IPS DF 6.9 (cell line): Measurements from ENCODE around the gene SPEF1.

Experiments used
- DNase-seq: peaks from one replicate; pipeline ENCODE4 v3.0.0-alpha.2; 2013; ENCODE audit warnings: low read depth, low spot score
- H3K27ac ChIP-seq: one replicate; pipeline ENCODE4 v1.5.1; 2013; ENCODE audit warnings: low read length, control low read depth
- H3K27me3 ChIP-seq: 2 replicates; pipeline ENCODE4 v1.6.1; 2013; ENCODE audit warnings: mild to moderate bottlenecking, low read length; ENCODE audit not compliant: control insufficient read depth, insufficient read depth
- H3K36me3 ChIP-seq: 2 replicates; pipeline ENCODE4 v1.6.1; 2013; ENCODE audit warnings: low read length; ENCODE audit not compliant: control insufficient read depth, insufficient read depth
- H3K4me1 ChIP-seq: 2 replicates; pipeline ENCODE4 v1.6.1; 2013; ENCODE audit warnings: low read length; ENCODE audit not compliant: control insufficient read depth, insufficient read depth
- H3K4me3 ChIP-seq: 2 replicates; pipeline ENCODE4 v1.5.1; 2013; ENCODE audit warnings: mild to moderate bottlenecking, low read length
- H3K9me3 ChIP-seq: 2 replicates; pipeline ENCODE4 v1.6.1; 2013; ENCODE audit warnings: low read length, inconsistent platforms; ENCODE audit not compliant: control insufficient read depth, insufficient read depth
- WGBS: extraction: QIAGEN DNeasy Blood & Tissue Kit; methylation state at CpG from one replicate; pipeline ENCODE4 v1.1.7; 2013; ENCODE audit warnings: mixed read lengths, missing lambda C conversion rate; ENCODE audit not compliant: insufficient read length, insufficient coverage; 5-methylcytosine and 5-hydroxymethylcytosine counted together

Gene SPEF1

DNA sequence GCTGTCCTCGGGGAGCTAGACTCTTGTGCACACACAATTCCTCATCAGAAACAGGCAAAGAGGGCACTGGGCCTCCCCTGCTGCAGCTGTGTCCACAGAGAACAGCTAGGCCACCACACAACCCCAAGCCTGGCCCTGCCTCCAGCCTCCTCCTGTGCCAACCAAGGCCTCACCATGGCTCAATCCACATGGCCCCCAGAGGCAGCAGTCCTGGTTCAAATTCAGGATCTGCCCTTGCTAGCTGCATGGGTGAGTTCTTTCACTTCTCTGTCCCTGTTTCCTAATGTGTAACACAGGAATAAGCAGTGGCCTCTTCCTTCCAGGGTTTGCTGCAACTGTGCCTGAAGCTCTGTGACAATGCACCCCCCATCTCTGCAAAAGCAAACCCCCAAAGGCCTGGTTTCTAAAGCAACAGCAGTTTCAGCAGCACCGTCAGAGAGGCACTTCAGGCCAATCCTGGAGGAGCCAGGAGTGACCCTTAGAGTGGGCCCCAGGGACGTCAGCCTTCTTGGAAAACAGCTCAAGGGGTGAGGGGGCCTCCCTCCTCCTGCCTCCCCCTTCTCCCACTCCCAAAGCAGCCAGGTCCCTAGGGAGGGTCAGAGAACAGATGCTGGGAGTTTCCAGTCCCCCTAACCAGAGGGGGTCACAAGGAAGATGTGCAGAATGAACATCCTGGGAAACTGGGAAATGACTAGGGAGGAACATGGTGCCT lies 15.9 kb downstream of the SPEF1 start:
- WGBS = no CpG with 5 or more reads among the region's 3 CpGs
- Histone ChIP-seq H3K27ac (no peak overlapping the region), H3K4me3 (no peak overlapping the region), H3K36me3 (no peaks in the 10 kb centered on the region), H3K27me3 (no peaks in the 10 kb centered on the region), H3K4me1 (peaks cover 2% of the 10 kb centered on the region; the same call in 1 of the 2 replicates), H3K9me3 (no peaks in the 10 kb centered on the region)
- no peak for DNase-seq

- H3K4me1 ChIP-seq = peaks cover 2% of the 10 kb centered on the region
- no peak overlapping the region for H3K27ac ChIP-seq
- no CpG with 5 or more reads among the region's 3 CpGs for WGBS
- H3K4me3 ChIP-seq = no peak overlapping the region
- H3K27me3 ChIP-seq = no peaks in the 10 kb centered on the region
- DNase-seq = no peak
- H3K9me3 ChIP-seq = no peaks in the 10 kb centered on the region
- no peaks in the 10 kb centered on the region for H3K36me3 ChIP-seq
These were observed 16.6 kb downstream of the SPEF1 start for GRCh38 chr20:3764659-3765058.

DNA sequence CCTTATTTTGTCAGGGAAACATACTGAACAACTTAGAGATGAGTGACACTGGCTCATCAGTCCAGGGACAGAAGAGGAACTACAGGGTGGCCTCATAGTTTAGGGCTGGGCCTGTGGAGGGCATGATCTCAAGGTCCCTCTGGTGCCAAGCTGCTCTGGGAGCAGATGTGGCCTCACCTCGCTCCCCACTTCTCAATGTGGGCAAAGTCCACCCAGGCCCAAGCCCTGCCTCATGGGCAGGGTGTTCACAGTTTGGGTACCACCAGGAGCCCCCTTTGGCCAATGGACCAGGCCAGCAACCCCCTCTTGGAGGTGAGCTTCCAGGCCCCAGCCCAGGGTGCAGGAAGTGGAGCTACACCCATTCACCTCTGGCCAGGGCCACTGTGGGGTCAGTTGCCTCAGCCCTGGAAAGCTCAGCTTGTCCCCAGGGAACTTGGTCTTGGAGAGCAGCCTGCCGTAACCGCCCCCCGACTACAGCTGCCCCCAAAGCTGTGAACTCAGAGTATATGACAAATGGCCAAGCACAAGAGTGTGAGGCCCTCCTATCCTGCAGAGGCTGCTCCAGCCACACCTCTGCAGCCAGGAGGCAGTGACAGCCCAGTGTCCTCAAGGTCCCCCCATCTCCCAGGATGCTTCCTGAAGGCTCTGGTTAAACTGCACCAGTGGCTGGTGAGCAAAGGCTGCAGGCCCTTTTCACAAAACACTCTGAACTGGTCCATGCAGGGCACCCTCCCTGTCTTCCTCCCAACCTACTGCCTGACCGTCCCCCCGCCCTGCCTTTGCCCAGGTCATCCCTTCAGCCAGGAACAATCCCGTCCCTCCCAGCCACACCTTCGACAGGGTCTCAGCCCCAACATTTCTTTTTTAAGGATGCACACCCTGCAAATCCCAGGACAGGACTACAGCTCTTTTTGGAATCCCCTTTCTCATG lies 17.3 kb downstream of the SPEF1 start:
- DNase-seq = no peak
- no peaks in the 10 kb centered on the region for H3K36me3 ChIP-seq
- no peaks in the 10 kb centered on the region for H3K9me3 ChIP-seq
- WGBS = no CpG with 5 or more reads among the region's 8 CpGs
- peaks cover 2% of the 10 kb centered on the region for H3K4me1 ChIP-seq
- H3K27ac ChIP-seq = no peak overlapping the region
- H3K4me3 ChIP-seq = no peak overlapping the region
- H3K27me3 ChIP-seq = no peaks in the 10 kb centered on the region

- DNase-seq = no peak
- WGBS = no CpG with 5 or more reads among the region's 10 CpGs
- Histone ChIP-seq H3K9me3 (no peaks in the 10 kb centered on the region), H3K36me3 (peaks cover 12% of the 10 kb centered on the region), H3K27ac (no peak overlapping the region), H3K4me3 (no peak overlapping the region), H3K27me3 (no peaks in the 10 kb centered on the region), H3K4me1 (no peaks in the 10 kb centered on the region; the same call in 1 of the 2 replicates)
These were observed 20.4 kb downstream of the SPEF1 start for GRCh38 chr20:3760655-3761348.

GRCh38 chr20:3759884-3760283 lies 21.4 kb downstream of the SPEF1 start:
- no CpG with 5 or more reads among the region's 11 CpGs for WGBS
- DNase-seq = no peak
- Histone ChIP-seq H3K27ac (no peak overlapping the region), H3K27me3 (no peaks in the 10 kb centered on the region), H3K9me3 (no peaks in the 10 kb centered on the region), H3K4me3 (no peak overlapping the region), H3K36me3 (peaks cover 12% of the 10 kb centered on the region), H3K4me1 (no peaks in the 10 kb centered on the region; the same call in 1 of the 2 replicates)

GRCh38 chr20:3759316-3759823 lies 21.9 kb downstream of the SPEF1 start:
- Histone ChIP-seq H3K27ac (no peak overlapping the region), H3K4me3 (no peak overlapping the region), H3K27me3 (no peaks in the 10 kb centered on the region), H3K36me3 (peaks cover 12% of the 10 kb centered on the region), H3K4me1 (no peaks in the 10 kb centered on the region; the same call in 1 of the 2 replicates), H3K9me3 (no peaks in the 10 kb centered on the region)
- no peak for DNase-seq
- WGBS = no CpG with 5 or more reads among the region's 11 CpGs

- Histone ChIP-seq H3K9me3 (no peaks in the 10 kb centered on the region), H3K27me3 (no peaks in the 10 kb centered on the region), H3K27ac (no peak overlapping the region), H3K4me3 (no peak overlapping the region), H3K4me1 (no peaks in the 10 kb centered on the region; the same call in 1 of the 2 replicates), H3K36me3 (peaks cover 12% of the 10 kb centered on the region)
- WGBS = no CpG with 5 or more reads among the region's 11 CpGs
- DNase-seq = no peak
These were observed 22.7 kb downstream of the SPEF1 start for GRCh38 chr20:3758566-3758965.

- Histone ChIP-seq H3K4me3 (no peak overlapping the region), H3K27me3 (no peaks in the 10 kb centered on the region), H3K36me3 (peaks cover 12% of the 10 kb centered on the region), H3K9me3 (no peaks in the 10 kb centered on the region), H3K27ac (no peak overlapping the region), H3K4me1 (peaks cover 2% of the 10 kb centered on the region)
- WGBS = no CpG with 5 or more reads among the region's 2 CpGs
- no peak for DNase-seq
These were observed 24.0 kb downstream of the SPEF1 start for GRCh38 chr20:3757268-3757667.

DNA sequence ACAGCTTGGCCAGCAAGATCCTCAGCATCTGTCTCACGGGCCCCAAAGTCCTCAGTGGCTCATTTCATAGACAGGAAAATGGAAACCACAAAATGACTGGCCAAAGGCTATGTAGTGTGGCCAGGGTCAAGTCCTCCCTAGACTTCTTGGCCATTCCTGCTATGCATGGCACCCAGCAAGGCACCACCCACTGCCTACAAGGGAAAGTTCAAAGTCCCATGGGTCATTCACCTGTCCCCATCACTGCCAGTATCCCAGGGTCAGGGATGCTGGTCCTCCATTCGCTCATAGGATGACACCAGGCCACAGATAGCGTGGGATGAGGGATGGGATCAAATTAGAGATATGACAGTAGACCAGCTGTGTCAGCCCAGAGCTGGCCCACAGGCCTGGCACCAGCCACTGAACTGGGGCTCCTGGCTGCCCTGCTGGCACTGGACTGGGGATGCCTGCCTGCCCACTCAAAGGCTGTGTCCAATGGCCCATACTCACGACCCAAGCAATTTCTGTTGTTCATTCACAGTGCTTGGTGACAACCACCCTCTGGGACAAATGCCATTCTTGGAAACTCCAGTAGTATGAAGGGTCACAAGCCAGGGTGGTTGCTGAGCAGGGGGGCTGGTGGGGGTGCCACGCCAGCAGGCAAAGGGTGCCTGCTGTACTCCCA lies 25.3 kb downstream of the SPEF1 start:
- peaks cover 5% of the 10 kb centered on the region for H3K4me1 ChIP-seq
- no peak overlapping the region for H3K4me3 ChIP-seq
- H3K36me3 ChIP-seq = peaks cover 12% of the 10 kb centered on the region
- peaks cover 2% of the 10 kb centered on the region; the same call in 1 of the 2 replicates for H3K27me3 ChIP-seq
- H3K9me3 ChIP-seq = no peaks in the 10 kb centered on the region
- H3K27ac ChIP-seq = no peak overlapping the region
- WGBS = no CpG with 5 or more reads among the region's 5 CpGs
- no peak for DNase-seq
